SK-N-SH (cell line): ENCODE data around the gene SECTM1. TPM values are rescaled to one million over a fixed set of nuclear protein-coding genes. Genes with fewer than 3 reads are reported as not detected.

ENCODE experiments used
- CTCF ChIA-PET: fragments of 300-600, 350-600 bp; formaldehyde crosslinking; extraction: SDS; loops from one replicate; lab custom pipeline; 2021; lab: Yijun Ruan, JAX
- POLR2A ChIA-PET: fragments of 350-600 bp; sonication (Branson Sonifier 250); formaldehyde crosslinking; extraction: SDS; loops from one replicate; lab custom pipeline; 2020; ENCODE audit warnings: antibody characterized with exemption, inconsistent platforms; lab: Yijun Ruan, JAX
- DNase-seq: peaks from one replicate; pipeline ENCODE4 v3.0.0; 2012
- H2AFZ ChIP-seq: fragments of 200-600 bp; sonication (generic); 2 replicates; pipeline ENCODE4 v1.8.1; 2016; ENCODE audit warnings: antibody characterized with exemption, mild to moderate bottlenecking, low read depth
- H3F3A ChIP-seq: fragments of 200-600 bp; sonication (generic); replicated peaks from 2 replicates; pipeline ENCODE3; 2016; ENCODE audit warnings: antibody characterized with exemption, mild to moderate bottlenecking; ENCODE audit not compliant: insufficient read depth
- H3K27ac ChIP-seq, 2 experiments: fragments of 200-500 bp in 1 of 2; fragments of 200-600 bp in 1 of 2; sonication (Bioruptor generic) in 1 of 2; sonication (generic), shearing (Covaris generic) in 1 of 2; 2 replicates each; pipeline versions ENCODE4 v1.5.1 to v1.6.1; 2014 to 2016; ENCODE audit warnings: low read depth in 2 of 2, inconsistent platforms in 1 of 2, low read length in 1 of 2, mild to moderate bottlenecking in 1 of 2, mixed read lengths in 1 of 2
- H3K27me3 ChIP-seq: fragments of 200-600 bp; sonication (generic), shearing (Covaris generic); 2 replicates; pipeline ENCODE4 v1.6.1; 2016; ENCODE audit warnings: mixed run types; ENCODE audit not compliant: insufficient read depth
- H3K36me3 ChIP-seq, 2 experiments: fragments of 200-500 bp in 1 of 2; fragments of 200-600 bp in 1 of 2; sonication (Bioruptor generic) in 1 of 2; sonication (generic) in 1 of 2; replicated peaks in 1 of 2; 2 replicates each; pipeline versions ENCODE3 to v1.5.1; 2014 to 2016; ENCODE audit warnings: low read length in 1 of 2, mild to moderate bottlenecking in 1 of 2; ENCODE audit not compliant: insufficient read depth in 2 of 2, control insufficient read depth in 1 of 2
- H3K4me1 ChIP-seq, 2 experiments: fragments of 200-500 bp in 1 of 2; fragments of 200-600 bp in 1 of 2; sonication (Bioruptor generic) in 1 of 2; sonication (generic), shearing (Covaris generic) in 1 of 2; 2 replicates each; pipeline versions ENCODE4 v1.5.1 to v1.6.1; 2014 to 2016; ENCODE audit warnings: low read depth in 1 of 2, low read length in 1 of 2, mixed run types in 1 of 2; ENCODE audit not compliant: insufficient read depth in 2 of 2, control insufficient read depth in 1 of 2
- H3K4me2 ChIP-seq: fragments of 200-600 bp; sonication (generic), shearing (Covaris generic); 2 replicates; pipeline ENCODE4 v1.6.1; 2017; ENCODE audit warnings: mixed run types
- H3K4me3 ChIP-seq, 2 experiments: fragments of 200-500 bp in 1 of 2; fragments of 200-600 bp in 1 of 2; sonication (Bioruptor generic) in 1 of 2; sonication (generic), shearing (Covaris generic) in 1 of 2; 2 replicates each; pipeline versions ENCODE4 v1.5.1 to v1.8.1; 2014 to 2016; ENCODE audit warnings: low read depth in 2 of 2, inconsistent platforms in 1 of 2, low read length in 1 of 2, mild to moderate bottlenecking in 1 of 2, mixed read lengths in 1 of 2, moderate library complexity in 1 of 2
- H3K79me2 ChIP-seq: fragments of 200-600 bp; sonication (generic); 2 replicates; pipeline ENCODE4 v1.8.1; 2017; ENCODE audit warnings: mild to moderate bottlenecking; ENCODE audit not compliant: insufficient read depth
- H3K9ac ChIP-seq: fragments of 200-600 bp; sonication (generic); 2 replicates; pipeline ENCODE4 v1.6.1; 2017; ENCODE audit warnings: mixed run types
- H3K9me2 ChIP-seq: fragments of 200-600 bp; sonication (generic); 2 replicates; pipeline ENCODE4 v1.6.1; 2017; ENCODE audit warnings: mixed run types
- H3K9me3 ChIP-seq: fragments of 200-600 bp; sonication (generic); 2 replicates; pipeline ENCODE4 v1.6.1; 2017; ENCODE audit warnings: mixed run types, mild to moderate bottlenecking, moderate library complexity
- H4K20me1 ChIP-seq: fragments of 200-600 bp; sonication (generic); 2 replicates; pipeline ENCODE4 v1.6.1; 2017; ENCODE audit warnings: mild to moderate bottlenecking, mixed run types; ENCODE audit not compliant: insufficient read depth
- ELF1 ChIP-seq: IDR thresholded peaks from 2 replicates; pipeline ENCODE4 v1.4.0; 2012
- EP300 ChIP-seq, 2 experiments: IDR thresholded peaks; 2 replicates each; pipeline versions ENCODE4 v1.4.0 to v1.6.1; 2012; ENCODE audit warnings: borderline replicate concordance in 1 of 2, low read depth in 1 of 2, low read length in 1 of 2
- GABPA ChIP-seq: IDR thresholded peaks from 2 replicates; pipeline ENCODE4 v1.4.0; 2012; ENCODE audit warnings: low read depth, mild to moderate bottlenecking
- GATA2 ChIP-seq: sonication (generic); formaldehyde crosslinking; IDR thresholded peaks from 2 replicates; pipeline ENCODE4 v1.5.0; 2020; ENCODE audit warnings: mild to moderate bottlenecking, missing genetic modification reagents
- MAX ChIP-seq: IDR thresholded peaks from 2 replicates; pipeline ENCODE4 v1.4.0; 2012; ENCODE audit warnings: low read depth
- RAD21 ChIP-seq: IDR thresholded peaks from 2 replicates; pipeline ENCODE4 v1.6.1; 2012; ENCODE audit warnings: mild to moderate bottlenecking, low read length
- RCOR1 ChIP-seq: fragments of 150-350 bp; IDR thresholded peaks from 2 replicates; pipeline ENCODE4 v1.6.1; 2017; ENCODE audit warnings: antibody characterized with exemption, low read length
- REST ChIP-seq: IDR thresholded peaks from 2 replicates; pipeline ENCODE4 v1.6.1; 2012; ENCODE audit warnings: mild to moderate bottlenecking, low read depth, low read length, moderate library complexity
- SMC3 ChIP-seq: IDR thresholded peaks from 2 replicates; pipeline ENCODE4 v1.6.1; 2012; ENCODE audit warnings: low read depth, low read length, improper control_type of control experiment
- TAF1 ChIP-seq: IDR thresholded peaks from 2 replicates; pipeline ENCODE4 v1.6.1; 2012; ENCODE audit warnings: low read depth, mild to moderate bottlenecking, low read length, moderate library complexity, borderline replicate concordance
- WGBS: methylation state at CpG from one replicate; pipeline ENCODE4 v1.1.6; 2017; ENCODE audit warnings: low lambda C conversion rate; 5-methylcytosine and 5-hydroxymethylcytosine counted together
- polyA plus RNA-seq, 3 experiments: library from polyadenylated mRNA; depleted of rRNA; stranded (reverse); fragments of >200 nt; gene quantifications; 2 replicates each; pipeline ENCODE4 v1.2.3, GENCODE V29; 2012

SECTM1 gene
- polyA plus RNA-seq, 1 of the 3 experiments (the other 2 are of a cell fraction) = 3.8 TPM

- TF ChIP-seq REST (no peak), RAD21 (no peak), TAF1 (no peak), GATA2 (no peak)
These were observed 21.3 kb upstream of the SECTM1 start (continued) for GRCh38 chr17:82354804-82355308.

- Histone ChIP-seq H3K4me2 (no peak overlapping the region), H3K36me3 (no peaks in the 10 kb centered on the region), H3K27ac (no peak overlapping the region), H3K79me2 (no peaks in the 10 kb centered on the region), H3K9me2 (no peaks in the 10 kb centered on the region), H2AFZ (no peak overlapping the region), H4K20me1 (no peaks in the 10 kb centered on the region), H3K9me3 (no peaks in the 10 kb centered on the region), H3K4me1 (peaks cover 0 to 12% of the 10 kb centered on the region in 2 experiments; a peak in 1 of 4 replicates), H3K9ac (no peak overlapping the region), H3K27me3 (no peaks in the 10 kb centered on the region; the same call in 1 of the 2 replicates), H3K4me3 (no peak overlapping the region), H3F3A (peaks cover 5% of the 10 kb centered on the region)
- TF ChIP-seq EP300 (IDR thresholded peaks at IDR 0.05; ENCODE audit: borderline replicate concordance in 1 of 2, low read depth in 1 of 2, low read length in 1 of 2) = no peak
- no peak for TF ChIP-seq RAD21
- no peak for TF ChIP-seq ELF1
- no peak for TF ChIP-seq GABPA
- TF ChIP-seq RCOR1 = no peak
- TF ChIP-seq SMC3 = no peak
- TF ChIP-seq GATA2 = no peak
- no peak for TF ChIP-seq MAX
- no peak for DNase-seq
- WGBS = 82% methylated on average over 7 of the region's 8 CpGs
- POLR2A ChIA-PET = no interaction called here
- CTCF ChIA-PET = interaction anchor here (0.7 to 5.8 kb wide), 9 partner anchors 15 to 205 kb away, joined by 3 to 124 read pairs (median 5); partner anchors contain the start of genes HEXD, OGFOD3 and SECTM1
These were observed 19.9 kb upstream of the SECTM1 start for GRCh38 chr17:82353484-82353883.
